A673 (cell line): Measurements from ENCODE around the gene TENM3.

Experiments
- CTCF ChIP-seq: fragments of 300-800, 200-600 bp; sonication (generic); conservative IDR thresholded peaks from 2 replicates; pipeline ENCODE4 v1.5.1; 2017; ENCODE audit warnings: low read depth, mild to moderate bottlenecking, antibody characterized with exemption, low read length, moderate library complexity, mixed read lengths
- EZH2 ChIP-seq: fragments of 200-600 bp; sonication (generic); IDR thresholded peaks from 2 replicates; pipeline ENCODE4 v1.6.1; 2017; ENCODE audit warnings: borderline replicate concordance, low read depth, mild to moderate bottlenecking, mixed read lengths, antibody characterized with exemption, low read length; ENCODE audit not compliant: poor library complexity, severe bottlenecking

GRCh38 chr4:182432819-182433218 is 189.6 kb downstream of the TENM3 start:
- TF ChIP-seq CTCF (no peak), EZH2 (no peak)
